ENCODE data around the gene ARHGAP26. TPM values are rescaled to one million over a fixed set of nuclear protein-coding genes. Genes with fewer than 3 reads are reported as not detected.

Gene ARHGAP26
- total and polyA plus RNA-seq, 5 donors: 13.2 to 56.9 (median 47.0) TPM

DNA sequence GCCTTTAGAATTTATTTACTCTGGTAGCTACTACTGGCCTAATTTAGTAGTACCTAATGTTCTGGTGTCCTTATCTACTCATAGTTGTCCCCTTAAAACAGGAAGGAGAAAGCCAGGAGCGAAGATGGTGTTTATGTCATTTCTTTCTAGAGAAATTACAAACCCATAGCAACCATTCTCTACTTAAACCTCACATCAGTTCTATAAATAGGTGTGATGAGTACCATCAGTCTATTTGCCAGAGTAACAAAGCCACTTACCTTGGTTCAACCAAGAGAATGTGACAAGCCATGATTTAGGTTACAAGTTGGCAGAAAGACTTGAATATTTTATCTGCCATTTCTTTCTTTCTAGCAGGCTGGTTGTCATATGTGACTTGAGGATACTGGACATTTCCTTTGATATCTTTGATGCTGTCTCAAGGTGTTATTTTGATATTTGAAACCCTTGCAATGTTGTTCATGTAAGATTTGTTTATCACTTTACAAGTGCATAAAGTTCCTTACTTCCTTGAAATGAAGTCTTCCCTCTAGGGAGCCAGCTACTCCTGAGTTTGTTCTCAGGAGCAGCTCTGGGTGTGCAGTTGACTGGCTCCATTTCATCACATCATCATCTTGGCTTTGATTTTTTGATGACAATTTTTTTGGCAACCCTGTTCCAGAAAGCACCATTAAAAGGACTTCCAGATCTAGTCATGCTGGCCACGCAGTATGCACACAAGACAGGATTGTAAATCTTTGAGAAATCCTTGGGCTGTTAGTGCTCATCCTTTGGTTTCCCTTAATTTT is 286.8 kb downstream of the ARHGAP26 start:
- no peaks in the 10 kb centered on the region for H3K27me3 ChIP-seq (ENCODE audit: control insufficient read depth, insufficient read depth)
- ATAC-seq (no peak), DNase-seq (no peak)
- H3K27ac ChIP-seq (ENCODE audit: low read length): peak overlapping the region; percentile 61
- no peak overlapping the region for H3K4me3 ChIP-seq (ENCODE audit: low read length)
- WGBS: 85% methylated on average over 2 of the region's 2 CpGs
- H3K9me3 ChIP-seq (ENCODE audit: control insufficient read depth, low read length): no peaks in the 10 kb centered on the region
- H3K4me1 ChIP-seq (ENCODE audit: control insufficient read depth, insufficient read depth, low read length): peaks cover 5% of the 10 kb centered on the region
- intact Hi-C loops (cut with DNase I): no loop called here

GRCh38 chr5:143057580-143057999 is 287.4 kb downstream of the ARHGAP26 start:
- peak overlapping the region; percentile 61 for H3K27ac ChIP-seq (ENCODE audit: low read length)
- no peaks in the 10 kb centered on the region for H3K9me3 ChIP-seq (ENCODE audit: control insufficient read depth, low read length)
- H3K4me1 ChIP-seq (ENCODE audit: control insufficient read depth, insufficient read depth, low read length): peaks cover 5% of the 10 kb centered on the region
- DNase-seq: no peak
- no peaks in the 10 kb centered on the region for H3K27me3 ChIP-seq (ENCODE audit: control insufficient read depth, insufficient read depth)
- no peak overlapping the region for H3K4me3 ChIP-seq (ENCODE audit: low read length)
- intact Hi-C loops (cut with DNase I): no loop called here
- ATAC-seq: peak in 1 of 2 donors; percentile 36
- WGBS: 89% methylated on average over 3 of the region's 3 CpGs

DNA sequence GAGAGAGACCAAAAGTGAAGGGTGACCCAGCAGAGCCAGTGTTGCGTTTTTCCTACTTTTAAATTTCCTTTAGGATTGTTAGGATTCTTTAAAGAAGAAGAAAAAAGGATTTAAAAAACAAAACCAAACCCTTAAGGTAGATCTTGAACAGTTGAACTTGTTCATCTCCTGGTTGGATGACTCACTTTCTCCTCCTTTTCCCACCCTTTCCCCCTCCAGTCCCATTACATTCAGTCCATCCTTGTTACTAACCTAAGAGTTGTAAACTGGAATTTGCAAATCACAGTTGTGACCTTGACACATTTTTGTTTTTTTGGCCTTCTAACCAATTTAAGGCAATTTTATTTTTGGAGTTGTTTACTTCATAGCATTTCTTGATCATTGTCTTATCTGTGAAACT is 289.2 kb downstream of the ARHGAP26 start:
- ATAC-seq (no peak), DNase-seq (no peak)
- intact Hi-C loops (cut with DNase I): no loop called here
- Histone ChIP-seq H3K4me1 (ENCODE audit: control insufficient read depth, insufficient read depth, low read length) (peaks cover 16% of the 10 kb centered on the region), H3K9me3 (ENCODE audit: control insufficient read depth, low read length) (no peaks in the 10 kb centered on the region), H3K4me3 (ENCODE audit: low read length) (no peak overlapping the region), H3K27me3 (ENCODE audit: control insufficient read depth, insufficient read depth) (no peaks in the 10 kb centered on the region), H3K27ac (ENCODE audit: low read length) (no peak overlapping the region)
- WGBS: 94% methylated on average over 1 of the region's 1 CpG

DNA sequence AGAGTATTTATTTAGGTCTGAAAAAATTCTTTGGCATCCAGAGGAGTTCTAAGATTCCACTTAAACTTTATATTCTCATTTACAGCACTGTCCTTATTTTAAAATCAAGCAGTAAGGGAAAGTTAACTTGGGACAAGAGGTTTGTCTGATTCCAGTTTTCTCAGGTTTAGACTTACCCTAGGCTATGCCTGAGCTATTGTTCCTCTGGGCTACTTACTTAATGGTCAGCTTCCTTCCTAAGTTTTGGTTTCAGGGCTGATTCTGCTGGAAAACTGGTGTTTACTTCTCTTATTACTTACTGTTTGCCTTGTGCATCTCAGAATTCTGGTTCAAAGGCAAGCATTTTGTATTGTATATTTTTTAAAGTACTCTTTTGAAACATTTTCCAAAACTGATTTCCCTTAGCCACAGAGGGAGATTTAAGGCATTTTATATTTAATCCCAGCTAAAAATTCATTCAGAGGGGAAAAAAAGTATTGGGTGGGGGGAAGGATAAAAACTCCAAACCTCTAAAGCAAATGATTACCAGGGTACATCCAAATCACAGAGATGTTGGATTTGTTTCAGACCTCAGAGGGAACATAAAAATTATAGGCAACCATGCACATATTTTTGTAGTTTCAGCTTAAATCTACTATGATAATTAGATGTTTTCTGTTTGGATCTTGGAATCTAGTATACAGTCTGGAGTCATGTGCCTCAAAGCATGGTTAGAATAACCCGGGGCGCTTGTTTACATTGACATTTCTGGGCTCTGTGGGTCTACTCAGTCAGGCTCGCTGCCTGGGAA is 290.0 kb downstream of the ARHGAP26 start:
- intact Hi-C loops (cut with DNase I): no loop called here
- Histone ChIP-seq H3K4me3 (ENCODE audit: low read length) (no peak overlapping the region), H3K27me3 (ENCODE audit: control insufficient read depth, insufficient read depth) (no peaks in the 10 kb centered on the region), H3K9me3 (ENCODE audit: control insufficient read depth, low read length) (no peaks in the 10 kb centered on the region), H3K4me1 (ENCODE audit: control insufficient read depth, insufficient read depth, low read length) (peaks cover 18% of the 10 kb centered on the region), H3K27ac (ENCODE audit: low read length) (no peak overlapping the region)
- DNase-seq: no peak
- no peak for ATAC-seq
- 86% methylated on average over 3 of the region's 3 CpGs for WGBS

GRCh38 chr5:143061161-143061945 is 291.2 kb downstream of the ARHGAP26 start:
- H3K27ac ChIP-seq (ENCODE audit: low read length): no peak overlapping the region
- WGBS: 81% methylated on average over 5 of the region's 5 CpGs
- H3K4me1 ChIP-seq (ENCODE audit: control insufficient read depth, insufficient read depth, low read length): peaks cover 24% of the 10 kb centered on the region
- ATAC-seq (no peak), DNase-seq (no peak)
- H3K4me3 ChIP-seq (ENCODE audit: low read length): no peak overlapping the region
- intact Hi-C loops (cut with DNase I): no loop called here
- no peaks in the 10 kb centered on the region for H3K27me3 ChIP-seq (ENCODE audit: control insufficient read depth, insufficient read depth)
- no peaks in the 10 kb centered on the region for H3K9me3 ChIP-seq (ENCODE audit: control insufficient read depth, low read length)

DNA sequence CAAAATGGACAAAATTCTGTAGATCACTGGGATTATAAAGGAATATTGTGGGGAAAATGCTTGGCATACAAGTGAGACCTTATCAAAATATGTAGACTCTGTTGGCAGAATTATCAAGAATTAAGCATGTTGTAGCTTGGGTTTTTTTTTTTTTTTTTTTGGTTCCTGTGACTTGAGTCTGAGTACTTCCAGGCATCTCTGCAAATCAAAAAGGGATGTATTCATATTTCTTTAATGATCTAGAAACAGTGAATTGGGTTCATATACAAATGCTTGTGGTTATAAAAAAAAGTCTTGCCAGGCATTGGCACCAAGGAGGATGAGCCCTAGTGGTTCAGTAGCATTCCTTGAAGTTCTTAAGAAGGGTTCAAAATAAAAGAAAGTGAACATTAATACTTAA is 292.2 kb downstream of the ARHGAP26 start:
- no peak overlapping the region for H3K27ac ChIP-seq (ENCODE audit: low read length)

DNA sequence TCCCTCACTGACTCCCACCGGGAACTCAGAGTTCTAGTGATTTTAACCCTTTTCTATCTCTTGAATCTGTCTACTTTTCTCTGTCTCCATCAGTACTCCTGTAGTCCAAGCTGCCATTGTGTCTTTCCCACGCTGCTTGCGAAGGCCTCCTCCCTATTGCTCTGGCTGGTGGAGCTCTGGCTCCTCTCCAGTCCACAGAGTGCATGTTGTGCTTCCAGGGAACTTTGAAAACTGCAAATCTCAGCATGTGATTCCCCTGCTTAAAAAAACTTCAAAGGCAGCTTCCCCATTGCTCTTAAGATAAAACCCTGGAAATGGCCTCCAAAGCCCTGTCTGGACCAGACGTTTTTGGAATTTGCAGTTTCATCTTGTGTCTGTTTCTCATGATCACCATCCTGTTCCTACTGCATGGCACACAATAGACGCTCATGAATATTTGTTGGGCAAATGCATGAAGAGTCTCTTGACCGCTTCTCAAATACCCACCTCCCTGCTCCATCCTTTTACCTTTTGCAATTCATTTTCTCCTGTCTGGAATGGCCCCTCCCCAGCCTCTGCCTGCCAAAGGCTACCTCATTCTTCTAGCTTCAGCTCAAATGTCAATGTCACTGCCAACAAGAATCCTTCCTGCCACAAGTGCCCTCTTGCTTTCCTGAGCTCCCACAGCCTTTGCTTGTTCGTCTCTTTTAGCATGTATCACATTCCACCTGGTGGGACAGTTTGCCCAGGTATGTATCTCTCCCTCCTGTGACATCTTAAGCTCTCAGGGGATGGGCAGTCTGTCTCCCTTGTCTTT is 293.2 kb downstream of the ARHGAP26 start:
- DNase-seq (peak; percentile 70 to 91 (median 85)), ATAC-seq (peak; percentile 78 to 85)
- H3K4me1 ChIP-seq (ENCODE audit: control insufficient read depth, insufficient read depth, low read length): peaks cover 23% of the 10 kb centered on the region

More for the DNA sequence above, 292.2 kb downstream of the ARHGAP26 start:
- no peak for DNase-seq
- Histone ChIP-seq H3K4me3 (ENCODE audit: low read length) (no peak overlapping the region), H3K4me1 (ENCODE audit: control insufficient read depth, insufficient read depth, low read length) (peaks cover 24% of the 10 kb centered on the region), H3K27me3 (ENCODE audit: control insufficient read depth, insufficient read depth) (no peaks in the 10 kb centered on the region), H3K9me3 (ENCODE audit: control insufficient read depth, low read length) (no peaks in the 10 kb centered on the region)
- no peak for ATAC-seq
- intact Hi-C loops (cut with DNase I): no loop called here

GRCh38 chr5:143064218-143064641 is 294.1 kb downstream of the ARHGAP26 start:
- no peak overlapping the region for H3K4me3 ChIP-seq (ENCODE audit: low read length)
- WGBS: 24% methylated on average over 5 of the region's 5 CpGs
- peak; percentile 70 to 83 for ATAC-seq

More for the DNA sequence above, 293.2 kb downstream of the ARHGAP26 start:
- no peaks in the 10 kb centered on the region for H3K9me3 ChIP-seq (ENCODE audit: control insufficient read depth, low read length)
- intact Hi-C loops (cut with DNase I): no loop called here
- 37% methylated on average over 7 of the region's 7 CpGs for WGBS
- H3K27me3 ChIP-seq (ENCODE audit: control insufficient read depth, insufficient read depth): no peaks in the 10 kb centered on the region
- H3K27ac ChIP-seq (ENCODE audit: low read length): peak overlapping the region; percentile 97
- no peak overlapping the region for H3K4me3 ChIP-seq (ENCODE audit: low read length)

DNA sequence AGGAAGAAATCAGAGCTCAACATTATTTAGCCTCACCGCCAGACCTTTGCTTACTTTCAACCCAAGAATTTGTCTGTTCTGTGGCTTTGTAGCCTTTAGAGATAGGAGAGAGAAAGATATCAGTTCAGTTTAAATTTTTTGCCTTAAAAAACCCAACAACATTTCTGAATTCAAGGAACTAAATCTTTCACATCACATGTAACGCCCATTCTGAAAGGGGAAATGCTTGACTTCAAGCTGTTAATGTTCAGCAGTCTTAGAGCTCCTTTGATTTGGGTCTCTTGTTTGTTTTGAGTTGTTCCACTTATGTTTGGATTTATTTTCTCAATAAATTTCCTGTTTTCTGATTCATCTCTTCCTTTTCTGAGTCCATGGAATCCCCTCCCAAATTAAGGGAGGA is 294.5 kb downstream of the ARHGAP26 start:
- intact Hi-C loops (cut with DNase I): no loop called here
- no peaks in the 10 kb centered on the region for H3K27me3 ChIP-seq (ENCODE audit: control insufficient read depth, insufficient read depth)
- H3K27ac ChIP-seq (ENCODE audit: low read length): no peak overlapping the region
- 25% methylated on average over 2 of the region's 2 CpGs for WGBS
- DNase-seq: no peak
- H3K9me3 ChIP-seq (ENCODE audit: control insufficient read depth, low read length): no peaks in the 10 kb centered on the region
- H3K4me3 ChIP-seq (ENCODE audit: low read length): no peak overlapping the region
- peak in 1 of 2 donors; percentile 41 for ATAC-seq
- H3K4me1 ChIP-seq (ENCODE audit: control insufficient read depth, insufficient read depth, low read length): peaks cover 23% of the 10 kb centered on the region

More at GRCh38 chr5:143064218-143064641, 294.1 kb downstream of the ARHGAP26 start:
- Histone ChIP-seq H3K9me3 (ENCODE audit: control insufficient read depth, low read length) (no peaks in the 10 kb centered on the region), H3K27me3 (ENCODE audit: control insufficient read depth, insufficient read depth) (no peaks in the 10 kb centered on the region), H3K27ac (ENCODE audit: low read length) (peak overlapping the region; percentile 97), H3K4me1 (ENCODE audit: control insufficient read depth, insufficient read depth, low read length) (peaks cover 23% of the 10 kb centered on the region)
- no peak for DNase-seq
- intact Hi-C loops (cut with DNase I): no loop called here
